Activated T-helper 17 cell treated with anti-CD3 and anti-CD28 coated beads, Interleukin-2, amount 50 U/mL, for 72 hours (primary cell): ENCODE measurements around the gene SVBP. TPM values are rescaled to one million over a fixed set of nuclear protein-coding genes. Genes with fewer than 3 reads are reported as not detected.

ENCODE experiments used
- ATAC-seq: fragments of 150-1000 bp; cut with Tn5 transposase; replicated peaks from 2 replicates; pipeline ENCODE4 v1.10.0; 2021; ENCODE audit warnings: mild to moderate bottlenecking, moderate library complexity
- H3K27ac Mint-ChIP-seq: one replicate; pipeline ENCODE4 v1.8.0; 2022; ENCODE audit warnings: mixed read lengths
- H3K27me3 Mint-ChIP-seq: one replicate; pipeline ENCODE4 v1.8.0; 2022; ENCODE audit warnings: mixed read lengths
- H3K36me3 Mint-ChIP-seq: one replicate; pipeline ENCODE4 v1.8.0; 2022; ENCODE audit warnings: low read depth, mild to moderate bottlenecking, mixed read lengths
- H3K4me1 Mint-ChIP-seq: one replicate; pipeline ENCODE4 v1.8.0; 2022; ENCODE audit warnings: mixed read lengths
- H3K4me3 Mint-ChIP-seq: one replicate; pipeline ENCODE4 v1.8.0; 2022; ENCODE audit warnings: mild to moderate bottlenecking, mixed read lengths
- H3K9me3 Mint-ChIP-seq: one replicate; pipeline ENCODE4 v1.8.0; 2022; ENCODE audit warnings: mixed read lengths
- total RNA-seq, 2 donors: library from RNA; stranded (reverse); gene quantifications; one replicate each; pipeline ENCODE4 v1.2.3, GENCODE V29; 2022

SVBP gene
- total RNA-seq, 2 donors from 2014 or later, result 21.8 to 22.2 TPM

DNA sequence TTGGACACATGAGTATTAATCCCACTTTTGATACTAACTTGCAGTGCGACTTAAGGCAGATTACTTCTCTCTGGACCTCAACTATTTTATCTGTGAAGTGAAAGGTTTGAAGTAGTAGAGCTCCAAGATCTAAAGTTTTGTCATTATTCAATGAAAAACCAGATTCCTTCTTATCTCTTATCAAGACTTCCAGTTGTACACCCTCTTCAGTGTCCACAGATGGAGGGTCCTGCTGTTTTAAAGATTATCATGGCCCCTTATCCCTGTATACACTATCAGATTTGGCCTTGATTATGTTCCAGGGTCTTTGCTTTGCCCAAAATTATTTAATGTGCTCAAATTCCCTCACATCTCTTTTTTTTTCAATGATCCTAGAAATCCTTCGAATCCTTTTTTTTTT lies 49.0 kb downstream of the SVBP start:
- no peak overlapping the region for H3K27ac Mint-ChIP-seq
- no peak for ATAC-seq
- H3K36me3 Mint-ChIP-seq, result peaks cover 37% of the 10 kb centered on the region
- H3K9me3 Mint-ChIP-seq, result no peaks in the 10 kb centered on the region
- peaks cover 20% of the 10 kb centered on the region for H3K4me1 Mint-ChIP-seq
- H3K27me3 Mint-ChIP-seq, result no peaks in the 10 kb centered on the region
- H3K4me3 Mint-ChIP-seq, result no peak overlapping the region

GRCh38 chr1:42767510-42768000 lies 49.6 kb downstream of the SVBP start:
- peaks cover 34% of the 10 kb centered on the region for H3K36me3 Mint-ChIP-seq
- H3K27me3 Mint-ChIP-seq, result no peaks in the 10 kb centered on the region
- H3K4me3 Mint-ChIP-seq, result no peak overlapping the region
- H3K4me1 Mint-ChIP-seq, result peaks cover 16% of the 10 kb centered on the region
- peak; percentile 16 for ATAC-seq
- no peaks in the 10 kb centered on the region for H3K9me3 Mint-ChIP-seq
- H3K27ac Mint-ChIP-seq, result no peak overlapping the region

DNA sequence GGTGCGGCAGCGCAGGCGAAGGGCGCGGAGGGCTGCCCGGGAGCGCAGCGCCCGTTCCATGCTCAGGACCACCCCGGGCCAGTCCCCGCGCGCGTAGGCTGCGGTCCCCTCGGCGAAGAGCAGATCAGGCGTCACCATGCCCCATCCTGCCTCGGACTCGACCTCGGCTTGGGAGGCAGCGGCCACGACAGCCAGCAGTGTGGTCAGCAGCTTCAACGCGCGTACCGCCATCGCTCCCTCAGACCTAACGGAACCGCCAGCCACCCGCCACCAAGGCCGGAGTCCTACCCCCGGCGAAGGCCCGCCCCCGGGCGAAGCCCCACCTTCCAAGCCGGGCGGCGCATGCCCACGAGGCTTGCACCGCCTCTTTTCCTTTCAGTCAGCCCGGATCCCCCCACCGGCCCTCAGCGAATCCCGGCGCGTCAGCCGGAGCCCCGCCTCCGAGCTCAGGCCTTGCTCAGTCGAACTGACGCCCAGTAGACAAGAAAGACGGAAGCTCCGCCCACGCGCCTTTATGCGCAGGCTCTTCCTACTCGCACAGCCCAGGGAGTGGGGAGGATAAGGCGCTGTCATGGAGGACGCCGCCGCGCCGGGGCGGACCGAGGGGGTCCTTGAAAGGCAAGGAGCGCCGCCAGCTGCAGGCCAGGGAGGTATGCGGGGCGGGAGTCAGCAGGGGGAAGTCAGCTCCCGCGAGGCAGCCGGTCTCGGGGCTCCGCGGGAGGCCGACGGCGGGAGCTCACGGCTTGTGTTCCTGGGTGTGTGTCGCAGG lies 50.3 kb downstream of the SVBP start, which contains the start of the genes C1orf50 and P3H1:
Gene C1orf50 (plus strand): TSS at position 509 of the 769 bp plus-strand sequence. CDS start 63 bp downstream, at position 572.
Gene P3H1 (minus strand): TSS at position 288 of the 769 bp plus-strand sequence. CDS start 57 bp downstream, at position 231.
- no peaks in the 10 kb centered on the region for H3K27me3 Mint-ChIP-seq

GRCh38 chr1:42765832-42766740 lies 51.1 kb downstream of the SVBP start:
- ATAC-seq, result peak; percentile 34
- Mint-ChIP-seq H3K4me1 (peaks cover 10% of the 10 kb centered on the region), H3K36me3 (peaks cover 40% of the 10 kb centered on the region), H3K4me3 (no peak overlapping the region), H3K9me3 (no peaks in the 10 kb centered on the region), H3K27me3 (no peaks in the 10 kb centered on the region), H3K27ac (no peak overlapping the region)

More for the DNA sequence above, 50.3 kb downstream of the SVBP start, which contains the start of the genes C1orf50 and P3H1:
- H3K4me3 Mint-ChIP-seq, result no peak within 1 kb of the TSS
- peaks cover 35% of the 10 kb centered on the region for H3K36me3 Mint-ChIP-seq
- no peak within 1 kb of the TSS for H3K27ac Mint-ChIP-seq
- H3K4me1 Mint-ChIP-seq, result peaks cover 13% of the 10 kb centered on the region
- no peaks in the 10 kb centered on the region for H3K9me3 Mint-ChIP-seq
- ATAC-seq, result peak; percentile 93

- no peak overlapping the region for H3K27ac Mint-ChIP-seq
- H3K9me3 Mint-ChIP-seq, result no peaks in the 10 kb centered on the region
- peaks cover 5% of the 10 kb centered on the region for H3K4me1 Mint-ChIP-seq
- H3K36me3 Mint-ChIP-seq, result peaks cover 36% of the 10 kb centered on the region
- no peak for ATAC-seq
- H3K4me3 Mint-ChIP-seq, result no peak overlapping the region
- no peaks in the 10 kb centered on the region for H3K27me3 Mint-ChIP-seq
These were observed 51.9 kb downstream of the SVBP start for GRCh38 chr1:42765269-42765668.

- ATAC-seq, result no peak
- no peaks in the 10 kb centered on the region for H3K4me1 Mint-ChIP-seq
- no peaks in the 10 kb centered on the region for H3K27me3 Mint-ChIP-seq
- H3K4me3 Mint-ChIP-seq, result no peak overlapping the region
- H3K9me3 Mint-ChIP-seq, result no peaks in the 10 kb centered on the region
- peak overlapping the region; percentile 25 for H3K27ac Mint-ChIP-seq
- H3K36me3 Mint-ChIP-seq, result peaks cover 50% of the 10 kb centered on the region
These were observed 54.9 kb downstream of the SVBP start for GRCh38 chr1:42762269-42762668.

DNA sequence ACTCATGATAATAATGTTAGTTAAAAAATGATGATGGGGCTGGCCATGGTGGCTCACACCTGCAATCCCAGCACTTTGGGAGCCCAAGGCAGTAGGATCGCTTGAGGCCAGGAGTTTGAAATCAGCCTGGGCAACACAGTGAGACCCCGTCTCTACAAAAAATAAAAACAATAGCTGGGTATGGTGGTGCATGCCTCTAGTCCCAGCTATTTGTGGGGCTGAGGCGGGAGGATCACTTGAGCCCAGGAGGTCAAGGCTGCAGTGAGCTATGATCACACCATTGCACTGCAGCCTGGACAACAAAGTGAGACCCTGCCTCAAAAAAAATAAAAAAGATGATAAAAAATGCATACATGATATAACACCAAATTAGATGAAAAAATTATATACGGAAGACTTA lies 55.6 kb downstream of the SVBP start:
- Mint-ChIP-seq H3K4me1 (no peaks in the 10 kb centered on the region), H3K27ac (peak overlapping the region; percentile 25), H3K4me3 (no peak overlapping the region), H3K36me3 (peaks cover 57% of the 10 kb centered on the region), H3K27me3 (no peaks in the 10 kb centered on the region), H3K9me3 (no peaks in the 10 kb centered on the region)
- no peak for ATAC-seq

DNA sequence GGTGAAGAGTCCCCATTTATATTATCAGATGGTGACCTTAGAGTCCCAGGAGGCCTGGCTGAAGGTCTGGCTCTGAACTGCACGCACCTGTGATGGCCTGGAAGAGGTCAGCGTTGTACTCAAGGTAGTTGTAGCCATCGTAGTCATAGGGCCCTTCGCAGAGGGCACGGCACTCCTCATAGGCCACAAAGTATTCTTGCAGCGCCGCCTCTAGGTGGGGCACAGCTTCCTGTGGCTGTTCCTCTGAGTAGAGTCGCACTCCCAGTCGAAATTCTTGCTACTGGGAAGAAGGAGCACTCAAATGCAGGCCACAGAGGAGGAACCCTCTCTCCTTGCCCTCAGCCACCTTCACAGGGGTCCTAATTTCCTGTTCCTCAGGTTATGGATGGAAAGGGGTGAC lies 58.1 kb downstream of the SVBP start:
- Mint-ChIP-seq H3K36me3 (peaks cover 82% of the 10 kb centered on the region), H3K27ac (peak overlapping the region; percentile 17), H3K27me3 (no peaks in the 10 kb centered on the region), H3K4me1 (no peaks in the 10 kb centered on the region), H3K9me3 (no peaks in the 10 kb centered on the region), H3K4me3 (no peak overlapping the region)
- ATAC-seq, result no peak

- no peak overlapping the region for H3K4me3 Mint-ChIP-seq
- peak overlapping the region; percentile 17 for H3K27ac Mint-ChIP-seq
- H3K4me1 Mint-ChIP-seq, result no peaks in the 10 kb centered on the region
- peaks cover 87% of the 10 kb centered on the region for H3K36me3 Mint-ChIP-seq
- no peaks in the 10 kb centered on the region for H3K27me3 Mint-ChIP-seq
- no peak for ATAC-seq
- no peaks in the 10 kb centered on the region for H3K9me3 Mint-ChIP-seq
These were observed 58.6 kb downstream of the SVBP start for GRCh38 chr1:42758641-42759040.

GRCh38 chr1:42757892-42758275 lies 59.3 kb downstream of the SVBP start:
- H3K27me3 Mint-ChIP-seq, result no peaks in the 10 kb centered on the region
- no peaks in the 10 kb centered on the region for H3K9me3 Mint-ChIP-seq
- peaks cover 94% of the 10 kb centered on the region for H3K36me3 Mint-ChIP-seq
- no peaks in the 10 kb centered on the region for H3K4me1 Mint-ChIP-seq
- ATAC-seq, result no peak
- no peak overlapping the region for H3K4me3 Mint-ChIP-seq
- H3K27ac Mint-ChIP-seq, result no peak overlapping the region

Other genes with a start within 250 kb of the SVBP start
- 100 to 1,000 TPM in 1 of 2 donors, 10 to 100 TPM in 1; 58.3 to 101 TPM for gene PPIH, start 159.0 kb downstream of the SVBP start, total RNA-seq
- gene YBX1, start 135.0 kb downstream of the SVBP start, total RNA-seq, result 100 to 1,000 TPM; 501 to 981 TPM
- not detected for gene CLDN19, start 77.2 kb downstream of the SVBP start, total RNA-seq
- gene P3H1, start 50.4 kb downstream of the SVBP start, total RNA-seq, result 10 to 100 TPM; 24.5 to 33.4 TPM
- 10 to 100 TPM in 1 of 2 donors, 1 to 10 TPM in 1; 6.5 to 10.7 TPM for gene C1orf50, start 50.1 kb downstream of the SVBP start, total RNA-seq
- 1 to 10 TPM in 1 of 2 donors, under 1 TPM in 1; 0.15 to 2.8 TPM for gene TMEM269, start 32.4 kb downstream of the SVBP start, total RNA-seq
- gene ERMAP, start 275 bp downstream of the SVBP start, total RNA-seq, result 1 to 10 TPM; 3.7 to 4.8 TPM
- gene ZNF691, start 29.2 kb upstream of the SVBP start, total RNA-seq, result 1 to 10 TPM; 7.3 to 9.0 TPM
- 100 to 1,000 TPM; 217 to 280 TPM for gene SLC2A1, start 141.5 kb upstream of the SVBP start, total RNA-seq